ENCODE data around the gene ATP11A. TPM values are rescaled to one million over a fixed set of nuclear protein-coding genes. Genes with fewer than 3 reads are reported as not detected.

ATP11A gene
- total RNA-seq, 4 donors from 2014 or later = 32.1 to 83.6 (median 46.2) TPM

DNA sequence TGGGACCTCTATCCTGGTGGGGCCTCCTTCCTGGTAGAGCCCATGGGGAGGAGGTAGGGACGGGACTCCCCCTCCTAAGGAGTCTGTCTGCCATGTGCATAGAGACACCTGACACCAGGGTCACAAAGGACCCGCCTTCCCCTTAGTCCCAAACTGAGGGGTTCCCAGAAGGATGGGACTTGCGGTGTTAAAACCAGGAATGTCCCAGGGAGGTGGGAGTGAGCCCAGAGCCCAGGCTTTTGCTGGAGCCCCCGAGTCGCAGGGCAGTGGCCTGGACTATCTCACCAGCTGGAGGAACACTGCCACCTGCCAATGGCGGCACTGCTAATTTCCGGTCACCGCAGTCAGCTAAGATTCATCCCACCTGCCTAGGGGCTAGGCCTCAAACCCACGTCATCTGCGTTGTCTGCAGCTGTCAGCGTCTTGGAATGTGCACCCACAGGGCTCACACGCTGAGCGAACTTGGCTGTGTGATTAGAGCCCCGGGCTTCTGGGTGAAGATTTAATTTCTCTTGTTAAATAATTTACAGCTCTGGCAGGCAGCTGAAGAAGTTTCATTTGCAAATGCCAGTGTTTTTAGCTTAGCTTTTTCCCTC is 31.9 kb upstream of the ATP11A start:
- DNase-seq = no peak
- H3K27me3 ChIP-seq = no peaks in the 10 kb centered on the region
- no peak overlapping the region for H3K27ac ChIP-seq
- TF ChIP-seq, protein P1, sequence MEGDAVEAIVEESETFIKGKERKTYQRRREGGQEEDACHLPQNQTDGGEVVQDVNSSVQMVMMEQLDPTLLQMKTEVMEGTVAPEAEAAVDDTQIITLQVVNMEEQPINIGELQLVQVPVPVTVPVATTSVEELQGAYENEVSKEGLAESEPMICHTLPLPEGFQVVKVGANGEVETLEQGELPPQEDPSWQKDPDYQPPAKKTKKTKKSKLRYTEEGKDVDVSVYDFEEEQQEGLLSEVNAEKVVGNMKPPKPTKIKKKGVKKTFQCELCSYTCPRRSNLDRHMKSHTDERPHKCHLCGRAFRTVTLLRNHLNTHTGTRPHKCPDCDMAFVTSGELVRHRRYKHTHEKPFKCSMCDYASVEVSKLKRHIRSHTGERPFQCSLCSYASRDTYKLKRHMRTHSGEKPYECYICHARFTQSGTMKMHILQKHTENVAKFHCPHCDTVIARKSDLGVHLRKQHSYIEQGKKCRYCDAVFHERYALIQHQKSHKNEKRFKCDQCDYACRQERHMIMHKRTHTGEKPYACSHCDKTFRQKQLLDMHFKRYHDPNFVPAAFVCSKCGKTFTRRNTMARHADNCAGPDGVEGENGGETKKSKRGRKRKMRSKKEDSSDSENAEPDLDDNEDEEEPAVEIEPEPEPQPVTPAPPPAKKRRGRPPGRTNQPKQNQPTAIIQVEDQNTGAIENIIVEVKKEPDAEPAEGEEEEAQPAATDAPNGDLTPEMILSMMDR (IDR thresholded peaks at IDR 0.05) = no peak
- TF ChIP-seq POLR2A (IDR thresholded peaks at IDR 0.05) = no peak
- H3K4me3 ChIP-seq (replicated peaks in 1 of 3) = no peak overlapping the region
- no peaks in the 10 kb centered on the region for H3K36me3 ChIP-seq
- intact Hi-C loops (cut with DNase I) = no loop called here
- H3K4me1 ChIP-seq = peaks cover 0 to 2% of the 10 kb centered on the region in 2 donors
- 90% methylated on average over 9 to 14 of the region's 14 CpGs for WGBS, 2 donors
- no peaks in the 10 kb centered on the region for H3K9me3 ChIP-seq

DNA sequence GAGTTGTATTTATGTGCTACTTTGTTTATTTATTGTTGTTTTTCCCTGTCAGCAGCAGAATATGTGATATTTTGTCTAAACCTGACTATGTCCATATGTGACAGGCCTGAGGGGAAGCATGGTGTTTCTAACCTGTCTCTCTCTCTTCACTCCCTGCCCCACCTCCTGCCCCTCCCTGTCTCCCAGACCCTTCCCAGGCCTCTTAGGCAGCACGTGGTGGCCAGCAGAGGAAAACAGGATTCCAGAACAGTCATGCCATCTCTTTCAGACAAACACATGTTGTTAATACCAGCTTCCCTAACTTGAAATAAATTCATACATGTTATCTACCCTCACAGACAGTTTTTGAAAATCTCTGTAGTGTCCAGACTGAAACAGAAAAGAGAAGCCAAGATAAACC is 31.0 kb upstream of the ATP11A start:
- Histone ChIP-seq H3K9me3 (no peaks in the 10 kb centered on the region), H3K27me3 (no peaks in the 10 kb centered on the region), H3K4me1 (no peaks in the 10 kb centered on the region), H3K27ac (no peak overlapping the region), H3K4me3 (replicated peaks in 1 of 3) (no peak overlapping the region), H3K36me3 (no peaks in the 10 kb centered on the region)
- TF ChIP-seq, protein P1 (IDR thresholded peaks at IDR 0.05) = no peak
- no peak for TF ChIP-seq POLR2A (IDR thresholded peaks at IDR 0.05)
- WGBS, 2 donors = 35 to 42% methylated on average over 1 of the region's 1 CpG
- no peak for DNase-seq
- intact Hi-C loops (cut with DNase I) = no loop called here

DNA sequence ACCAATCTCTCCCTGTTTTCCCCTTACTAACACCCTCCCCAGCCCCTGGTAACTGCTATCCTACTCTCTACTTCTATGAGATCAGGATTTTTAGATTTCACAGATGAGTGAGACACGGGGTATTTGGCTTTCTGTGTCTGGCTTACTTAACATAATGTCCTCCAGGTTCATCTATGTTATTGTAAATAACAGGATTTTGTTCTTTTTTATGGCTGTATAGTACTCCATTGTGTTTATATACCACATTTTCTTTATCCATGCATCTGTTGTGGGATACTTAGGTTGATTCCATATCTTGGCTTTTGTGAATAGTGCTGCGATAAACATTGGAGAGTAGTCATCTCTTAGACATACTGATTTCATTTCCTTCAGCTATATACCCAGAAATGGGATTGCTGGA is 28.5 kb upstream of the ATP11A start:
- Histone ChIP-seq H3K36me3 (no peaks in the 10 kb centered on the region), H3K4me3 (replicated peaks in 1 of 3) (no peak overlapping the region), H3K27me3 (no peaks in the 10 kb centered on the region), H3K9me3 (no peaks in the 10 kb centered on the region), H3K4me1 (no peaks in the 10 kb centered on the region), H3K27ac (no peak overlapping the region)
- TF ChIP-seq, protein P1 (IDR thresholded peaks at IDR 0.05) = no peak
- no peak for TF ChIP-seq POLR2A (IDR thresholded peaks at IDR 0.05)
- no peak for DNase-seq
- intact Hi-C loops (cut with DNase I) = no loop called here
- WGBS, 2 donors = 88 to 92% methylated on average over 2 of the region's 2 CpGs

DNA sequence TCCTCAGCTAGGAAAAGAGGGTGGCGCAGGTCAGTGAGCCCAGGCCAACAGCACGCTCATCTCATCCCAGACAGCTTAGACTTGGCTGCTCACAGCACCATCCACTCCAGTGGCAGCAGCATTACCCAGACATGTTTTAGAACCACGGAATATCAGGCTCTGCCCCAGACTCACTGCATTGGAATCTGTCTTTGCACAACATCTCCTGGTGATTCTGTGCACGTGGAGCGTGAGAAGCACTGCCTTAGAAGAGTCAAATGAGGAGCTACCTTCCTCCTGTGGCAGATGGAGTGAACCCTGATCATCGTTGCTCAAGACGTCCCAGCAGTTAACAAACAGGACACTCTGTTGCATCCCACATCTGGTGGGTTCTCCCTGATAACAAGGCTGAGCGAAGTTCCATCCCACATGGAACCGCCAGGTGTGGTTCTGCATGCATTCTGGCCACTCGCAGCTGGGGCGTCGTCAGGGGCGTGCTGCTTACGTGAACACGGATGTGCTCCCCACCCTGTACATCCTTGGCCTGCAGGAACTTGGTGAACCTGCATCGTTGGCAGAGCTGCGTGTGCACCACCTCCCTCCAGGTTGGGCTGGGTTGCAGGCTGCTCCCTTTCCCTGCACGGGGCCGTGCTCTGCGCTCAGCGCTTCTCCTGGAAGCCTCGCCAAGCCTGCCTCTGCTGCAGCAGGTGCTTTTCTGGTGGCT is 25.2 kb upstream of the ATP11A start:
- 86 to 90% methylated on average over 22 of the region's 22 CpGs for WGBS, 2 donors
- no peaks in the 10 kb centered on the region for H3K4me1 ChIP-seq
- H3K9me3 ChIP-seq = no peaks in the 10 kb centered on the region
- H3K27me3 ChIP-seq = no peaks in the 10 kb centered on the region
- no peak overlapping the region for H3K4me3 ChIP-seq (replicated peaks in 1 of 3)
- no peak overlapping the region for H3K27ac ChIP-seq
- intact Hi-C loops (cut with DNase I) = no loop called here
- no peaks in the 10 kb centered on the region for H3K36me3 ChIP-seq
- no peak for DNase-seq
- TF ChIP-seq, protein P1 (IDR thresholded peaks at IDR 0.05) = no peak
- TF ChIP-seq POLR2A (IDR thresholded peaks at IDR 0.05) = no peak

DNA sequence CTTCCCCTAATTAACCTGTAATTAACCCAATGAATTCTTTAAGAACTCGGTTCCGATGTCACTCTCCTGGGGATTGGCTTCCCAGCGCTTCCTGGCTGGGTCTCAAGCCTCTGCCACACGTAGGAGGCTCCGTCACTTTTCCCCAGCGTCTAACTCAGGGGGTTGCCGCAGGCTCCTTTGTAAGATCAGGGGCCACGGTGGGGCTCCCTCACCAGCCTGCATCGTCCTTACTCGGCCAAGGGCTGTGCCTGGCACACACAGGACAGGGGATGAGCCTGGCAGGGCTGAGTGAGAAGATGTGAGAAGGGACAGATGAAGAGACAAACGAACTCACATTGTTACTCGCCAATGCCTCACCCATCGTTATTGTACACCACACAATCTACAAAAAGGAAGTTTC is 20.9 kb upstream of the ATP11A start:
- no peak overlapping the region for H3K4me3 ChIP-seq (replicated peaks in 1 of 3)
- H3K27ac ChIP-seq = no peak overlapping the region
- TF ChIP-seq, protein P1 (IDR thresholded peaks at IDR 0.05) = no peak
- TF ChIP-seq POLR2A (IDR thresholded peaks at IDR 0.05) = no peak
- no peak for DNase-seq
- H3K36me3 ChIP-seq = no peaks in the 10 kb centered on the region
- H3K9me3 ChIP-seq = no peaks in the 10 kb centered on the region
- intact Hi-C loops (cut with DNase I) = no loop called here
- H3K27me3 ChIP-seq = no peaks in the 10 kb centered on the region
- no peaks in the 10 kb centered on the region for H3K4me1 ChIP-seq
- WGBS, 2 donors = 75 to 85% methylated on average over 13 of the region's 13 CpGs

Measured in thyroid gland (tissue), 4 donors.